HG03280 (cell line): ENCODE results near the gene ZNF526.

Experiments used
- ATAC-seq: cut with Tn5 transposase; IDR thresholded peaks from one replicate; pipeline ENCODE4 v1.9.1; 2021; ENCODE audit warnings: mild to moderate bottlenecking, moderate library complexity; ENCODE audit not compliant: unreplicated experiment

Gene ZNF526

DNA sequence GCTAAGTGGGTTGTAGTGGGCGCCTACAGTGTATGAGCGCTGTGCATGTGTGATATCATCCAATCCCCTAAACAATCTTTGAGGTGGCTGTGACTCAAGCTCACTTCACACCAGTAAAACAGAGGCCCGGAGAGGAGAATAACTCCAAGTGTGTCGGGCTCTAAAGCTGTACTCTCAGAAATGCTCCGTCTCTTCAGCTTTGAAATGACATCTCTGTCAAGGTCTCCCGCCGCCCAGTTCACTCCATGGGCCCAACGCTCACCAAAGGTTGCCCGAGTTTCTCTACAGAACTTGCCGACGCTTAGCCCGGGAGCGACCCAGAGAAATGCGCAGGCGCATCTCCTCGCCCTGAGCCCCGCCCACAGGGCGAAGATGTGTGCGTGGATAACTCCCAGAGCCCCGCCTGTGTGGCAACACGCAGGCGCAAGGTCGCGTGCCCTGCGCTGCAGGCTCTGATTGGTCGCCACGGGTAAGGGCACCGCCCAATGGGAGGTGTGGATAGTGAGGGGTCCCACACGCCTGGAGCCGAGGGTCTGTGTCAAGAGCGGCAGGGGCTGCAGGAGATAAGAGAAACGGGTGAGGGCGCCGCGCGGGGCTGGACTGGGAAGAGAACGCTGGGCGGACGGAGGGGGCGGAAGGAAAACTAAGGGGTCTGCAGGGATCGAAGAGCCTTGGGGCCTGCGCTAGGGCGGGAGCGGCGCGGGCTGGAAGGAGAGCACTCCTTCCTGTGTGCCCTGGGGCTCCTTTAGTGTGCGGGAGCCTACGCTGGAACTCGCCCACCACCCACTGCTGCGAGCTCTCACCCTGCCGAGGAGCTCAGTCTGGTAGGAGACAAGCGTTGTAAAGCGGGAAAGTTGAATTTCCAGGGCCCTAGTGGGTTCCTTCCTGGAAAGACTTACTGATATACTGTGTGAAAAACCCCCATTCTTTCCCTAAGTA lies at the start of gene ZNF526:
Gene ZNF526 (plus strand): TSS at position 501 of the 939 bp plus-strand sequence. CDS start 4,092 bp downstream, outside the sequence.
- peak; percentile 69 for ATAC-seq

DNA sequence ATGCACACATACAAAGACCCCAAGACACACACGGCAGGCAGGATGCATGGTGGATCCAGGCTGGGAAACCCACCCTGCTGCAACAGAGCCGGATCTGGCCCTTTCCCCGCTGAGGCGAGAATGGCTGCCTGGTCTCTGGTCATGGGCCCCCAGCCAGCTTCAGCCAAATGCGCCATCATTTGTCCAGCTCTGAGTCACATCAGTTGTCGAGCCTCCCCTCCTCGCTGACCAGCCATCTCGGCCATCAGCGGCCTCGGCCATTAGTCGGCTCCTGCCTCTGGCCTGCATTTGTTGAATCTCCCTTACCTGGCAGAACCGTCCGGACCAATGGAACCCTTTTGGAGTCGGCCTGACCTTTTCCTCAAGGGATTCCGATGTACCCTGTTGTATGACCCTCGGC lies 49.4 kb upstream of the ZNF526 start:
- no peak for ATAC-seq

DNA sequence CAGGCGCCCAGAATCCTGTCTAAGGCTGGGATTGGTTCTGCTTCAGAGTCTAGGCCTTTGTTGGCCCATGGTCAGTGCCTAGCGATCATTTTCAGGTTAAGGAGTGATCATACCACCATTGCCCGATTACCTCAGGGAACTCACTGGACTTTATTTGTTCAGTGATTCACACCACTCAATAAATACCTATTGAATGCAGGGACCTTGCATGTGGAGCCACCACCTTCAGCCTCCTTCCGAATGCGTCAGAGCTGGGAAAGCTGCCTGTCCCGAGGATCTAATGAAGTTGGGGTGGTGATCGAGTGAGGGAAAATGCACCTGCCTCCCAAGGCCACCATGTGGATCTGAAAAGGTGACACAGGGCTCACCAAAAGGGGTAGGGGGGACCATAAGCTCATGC lies 47.9 kb upstream of the ZNF526 start:
- no peak for ATAC-seq

GRCh38 chr19:42173695-42174094 lies 46.4 kb upstream of the ZNF526 start:
- ATAC-seq: no peak

GRCh38 chr19:42174188-42174587 lies 45.9 kb upstream of the ZNF526 start:
- no peak for ATAC-seq

GRCh38 chr19:42174958-42175734 lies 45.0 kb upstream of the ZNF526 start:
- no peak for ATAC-seq

DNA sequence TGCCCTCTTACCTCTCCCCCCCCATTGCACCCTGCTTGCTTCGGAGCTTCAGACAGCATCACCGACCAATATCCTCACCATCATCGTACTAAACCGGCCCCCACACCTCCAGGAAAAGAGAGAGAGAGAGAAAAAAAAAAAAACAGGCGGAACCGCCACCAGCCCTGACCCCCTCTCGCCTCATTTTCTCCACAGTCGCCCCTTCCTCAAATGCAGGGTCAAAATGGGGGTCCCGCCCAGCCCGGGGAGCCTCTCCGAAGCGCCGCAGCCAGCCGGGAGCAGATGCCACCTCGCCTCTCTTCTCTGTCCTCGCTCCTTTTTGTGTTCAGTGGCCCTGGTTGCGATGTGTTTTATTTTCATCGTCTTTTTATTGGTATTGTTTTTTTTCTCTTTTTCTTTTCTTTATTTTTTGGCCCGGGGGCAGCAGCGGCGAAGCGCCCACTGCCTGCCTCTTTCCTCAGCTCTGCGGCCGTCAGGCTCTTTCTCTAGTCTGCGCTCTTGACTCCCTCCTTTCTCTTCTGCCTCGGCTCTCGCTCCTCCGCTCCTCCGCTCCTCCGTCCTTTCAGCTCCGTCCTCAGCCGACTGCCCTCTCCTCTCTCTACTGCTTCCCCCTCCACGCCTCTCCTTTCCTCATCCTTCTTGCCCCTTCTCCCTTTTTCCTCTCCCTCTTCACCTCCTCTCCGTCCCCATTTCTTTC lies 44.0 kb upstream of the ZNF526 start:
- ATAC-seq: no peak

DNA sequence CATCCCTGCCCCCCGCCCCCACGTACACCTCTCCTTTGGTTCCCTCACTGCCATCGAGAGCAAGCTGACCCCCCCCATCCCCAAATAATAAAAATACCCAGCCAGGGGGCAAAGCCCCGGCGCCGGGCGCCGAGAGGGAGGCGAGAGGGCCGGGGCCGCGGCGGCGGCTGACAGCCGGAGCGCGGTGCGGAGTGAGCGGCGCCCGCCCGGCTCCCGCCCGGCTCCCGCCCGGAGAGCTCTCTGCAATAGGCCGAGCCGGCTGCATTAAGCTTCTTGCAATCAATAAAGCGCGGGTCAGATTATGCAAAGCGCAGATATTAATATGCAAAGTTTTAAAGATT lies 43.5 kb upstream of the ZNF526 start:
- no peak for ATAC-seq

- peak; percentile 60 for ATAC-seq
These were observed 43.0 kb upstream of the ZNF526 start for GRCh38 chr19:42176990-42177685.

- ATAC-seq: no peak
These were observed 42.5 kb upstream of the ZNF526 start for GRCh38 chr19:42177686-42178019.

GRCh38 chr19:42178791-42179674 lies 41.1 kb upstream of the ZNF526 start:
- no peak for ATAC-seq

DNA sequence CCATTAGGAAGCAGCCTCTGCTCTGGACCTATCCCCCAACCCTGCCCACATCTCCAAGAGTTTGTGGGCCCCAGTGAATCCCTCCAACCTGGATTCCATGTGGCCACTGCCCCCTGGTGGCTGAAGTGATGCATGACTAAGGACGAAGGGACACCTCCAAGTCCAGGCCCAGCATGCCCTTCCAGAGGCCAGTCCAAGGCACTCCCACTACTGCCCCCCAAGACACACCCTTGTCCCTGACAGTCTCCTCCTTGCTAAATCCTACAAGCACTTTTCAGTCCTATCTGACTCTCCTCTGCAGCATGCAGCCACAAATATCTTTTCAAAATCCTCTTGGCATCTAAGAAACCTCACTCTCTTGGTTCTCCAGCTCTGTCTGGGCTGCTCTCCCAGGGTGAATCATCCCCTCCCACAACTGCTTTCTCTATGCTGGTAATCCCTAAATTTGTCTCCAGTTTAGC lies 35.7 kb upstream of the ZNF526 start:
- ATAC-seq: no peak

DNA sequence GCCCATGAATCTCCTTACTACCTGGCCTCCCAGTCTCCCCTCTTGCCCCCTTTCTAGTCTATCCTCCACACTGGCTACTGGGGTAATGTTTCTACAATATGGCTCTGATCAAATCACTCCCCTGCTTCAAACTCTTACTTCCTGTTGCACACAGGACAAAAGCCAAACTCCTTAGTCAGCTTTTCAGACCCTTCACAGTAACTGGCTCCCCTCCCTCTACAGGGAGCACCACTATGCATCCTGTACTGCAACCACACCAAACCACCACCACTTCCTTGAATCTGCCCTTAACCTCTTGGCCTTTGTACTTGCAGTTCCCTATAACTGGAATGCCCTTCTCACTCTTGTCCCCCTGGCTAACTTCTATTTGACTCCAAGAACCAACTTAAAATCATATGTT lies 34.8 kb upstream of the ZNF526 start:
- no peak for ATAC-seq

GRCh38 chr19:42188665-42189064 lies 31.4 kb upstream of the ZNF526 start:
- ATAC-seq: no peak

DNA sequence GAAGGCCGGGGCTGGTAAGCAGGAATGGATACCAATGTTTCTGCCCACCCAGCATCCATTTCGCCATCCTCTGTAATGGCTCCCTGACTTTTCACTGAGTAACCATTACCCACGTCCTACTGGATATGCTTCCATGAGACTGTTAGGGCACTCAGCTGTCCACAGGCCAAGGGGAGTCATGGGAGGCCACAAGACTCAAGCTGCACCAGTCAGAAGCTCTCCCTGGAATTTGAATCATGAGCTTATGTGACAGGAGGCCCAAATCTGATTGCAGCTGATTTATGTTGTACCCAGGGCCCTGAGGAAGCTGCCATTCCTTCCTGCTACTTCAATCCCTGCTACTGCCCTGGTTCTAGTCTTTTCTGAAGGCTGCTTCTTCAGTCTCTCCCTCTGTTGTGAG lies 31.0 kb upstream of the ZNF526 start:
- no peak for ATAC-seq

GRCh38 chr19:42191330-42191729 lies 28.8 kb upstream of the ZNF526 start:
- no peak for ATAC-seq

DNA sequence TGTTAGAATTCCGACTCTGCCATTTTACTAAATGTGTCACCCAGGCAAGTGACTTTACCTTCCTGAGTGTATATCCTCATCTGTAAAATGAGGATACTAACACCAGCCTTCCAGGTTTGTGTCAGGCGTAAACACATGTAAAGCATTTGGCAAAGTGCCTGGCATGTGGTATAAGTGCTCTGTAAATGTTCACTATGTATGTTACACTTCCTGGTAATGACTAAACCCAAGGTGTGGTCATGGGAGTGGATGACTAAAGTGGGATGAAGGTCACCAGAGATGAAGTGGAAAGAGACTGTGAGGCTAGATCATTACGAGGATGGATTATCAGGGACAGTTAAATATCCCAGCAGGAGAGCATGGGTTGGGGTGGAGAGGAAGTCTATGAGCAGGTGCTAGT lies 28.3 kb upstream of the ZNF526 start:
- no peak for ATAC-seq

DNA sequence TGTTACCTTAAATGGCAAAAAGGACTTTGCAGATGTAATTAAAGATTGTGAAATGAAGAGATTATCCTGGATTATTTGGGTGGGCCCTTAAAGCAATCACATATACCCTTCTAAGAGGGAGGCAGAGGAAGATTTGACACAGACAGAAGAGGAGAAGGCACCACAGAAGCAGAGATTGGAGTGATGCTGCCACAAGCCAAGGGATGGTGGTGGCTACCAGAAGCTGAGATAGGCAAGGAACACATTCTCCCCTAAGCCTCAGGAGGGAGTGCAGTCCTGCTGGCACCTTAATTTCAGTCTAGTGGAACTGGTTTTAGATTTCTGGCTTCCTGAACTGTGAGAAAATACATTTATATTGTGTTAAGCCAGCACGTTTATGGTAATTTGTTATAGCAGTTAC lies 26.8 kb upstream of the ZNF526 start:
- ATAC-seq: no peak

GRCh38 chr19:42193706-42194105 lies 26.4 kb upstream of the ZNF526 start:
- no peak for ATAC-seq
